GM21390 (cell line): ENCODE results near the gene USP48.
"Not testable (repeated sequence)": the region's sequence is repeated elsewhere in the genome, so short reads cannot be mapped to it uniquely, and the experiment has no call there.

ENCODE experiments used
- ATAC-seq: cut with Tn5 transposase; IDR thresholded peaks from one replicate; pipeline ENCODE4 v1.9.1; 2021; ENCODE audit not compliant: unreplicated experiment

Gene USP48

GRCh38 chr1:21641967-21642739 lies 140.8 kb downstream of the USP48 start:
- no peak for ATAC-seq

- ATAC-seq: no peak
These were observed 141.4 kb downstream of the USP48 start for GRCh38 chr1:21641537-21641936.

- no peak for ATAC-seq
These were observed 141.9 kb downstream of the USP48 start for GRCh38 chr1:21641076-21641475.

GRCh38 chr1:21640653-21641052 lies 142.3 kb downstream of the USP48 start:
- ATAC-seq: no peak

- ATAC-seq: no peak
These were observed 143.3 kb downstream of the USP48 start for GRCh38 chr1:21639594-21640041.

- no peak for ATAC-seq
These were observed 144.2 kb downstream of the USP48 start for GRCh38 chr1:21638531-21639341.

GRCh38 chr1:21637514-21637913 lies 145.4 kb downstream of the USP48 start:
- ATAC-seq: no peak

- ATAC-seq: no peak
These were observed 146.9 kb downstream of the USP48 start for GRCh38 chr1:21636029-21636428.

GRCh38 chr1:21634806-21635535 lies 148.0 kb downstream of the USP48 start:
- no peak for ATAC-seq

- ATAC-seq: no peak
These were observed 148.8 kb downstream of the USP48 start for GRCh38 chr1:21633992-21634805.

- ATAC-seq: no peak
These were observed 149.7 kb downstream of the USP48 start for GRCh38 chr1:21633141-21633755.

GRCh38 chr1:21631944-21632887 lies 150.7 kb downstream of the USP48 start:
- ATAC-seq: no peak

GRCh38 chr1:21631590-21631943 lies 151.4 kb downstream of the USP48 start:
- ATAC-seq: not testable (repeated sequence)

GRCh38 chr1:21630571-21631343 lies 152.2 kb downstream of the USP48 start:
- no peak for ATAC-seq

- ATAC-seq: no peak
These were observed 153.0 kb downstream of the USP48 start for GRCh38 chr1:21629971-21630370.

GRCh38 chr1:21628798-21629393 lies 154.1 kb downstream of the USP48 start:
- no peak for ATAC-seq
